WTC11 (cell line): ENCODE results near the gene GPR160. TPM values are rescaled to one million over a fixed set of nuclear protein-coding genes. Genes with fewer than 3 reads are reported as not detected.

Experiments
- ATAC-seq: fragments of 200-7000 bp; cut with Tn5 transposase; 2 replicates; pipeline ENCODE4 v1.10.0; 2021; ENCODE audit warnings: mild to moderate bottlenecking, moderate library complexity
- CTCF ChIA-PET: fragments of 300-600 bp; sonication (Branson Sonifier 250); formaldehyde crosslinking; loops from one replicate; lab custom pipeline; 2021; ENCODE audit warnings: antibody characterized with exemption; lab: Charles Lee
- POLR2A ChIA-PET: fragments of 350-600 bp; sonication (Branson Sonifier 250); formaldehyde crosslinking; loops from one replicate; lab custom pipeline; 2021; ENCODE audit warnings: antibody characterized with exemption; lab: Charles Lee
- DNase-seq: peaks from one replicate; pipeline ENCODE4 v3.0.0; 2021; ENCODE audit warnings: low spot score
- H3K27ac Mint-ChIP-seq: 2 replicates; pipeline ENCODE4 v1.8.0; 2021; ENCODE audit warnings: mixed read lengths
- H3K27me3 Mint-ChIP-seq: 2 replicates; pipeline ENCODE4 v1.8.0; 2021; ENCODE audit warnings: low read depth, mild to moderate bottlenecking, moderate library complexity, mixed read lengths
- H3K36me3 Mint-ChIP-seq: 2 replicates; pipeline ENCODE4 v1.8.0; 2021; ENCODE audit warnings: mixed read lengths
- H3K4me1 Mint-ChIP-seq: 2 replicates; pipeline ENCODE4 v1.8.0; 2022; ENCODE audit warnings: mixed read lengths
- H3K4me3 Mint-ChIP-seq: 2 replicates; pipeline ENCODE4 v1.8.0; 2021; ENCODE audit warnings: mild to moderate bottlenecking, moderate library complexity, mixed read lengths
- H3K9me3 Mint-ChIP-seq: 2 replicates; pipeline ENCODE4 v1.8.0; 2021; ENCODE audit warnings: mixed read lengths
- ESRRA ChIP-seq: sonication (generic); formaldehyde crosslinking; IDR thresholded peaks from 2 replicates; pipeline ENCODE4 v1.8.1; 2022; ENCODE audit warnings: mild to moderate bottlenecking, missing genetic modification reagents, borderline replicate concordance
- GABPB1 ChIP-seq: sonication (generic); formaldehyde crosslinking; IDR thresholded peaks from 2 replicates; pipeline ENCODE4 v1.8.1; 2023; ENCODE audit warnings: mild to moderate bottlenecking, missing genetic modification reagents
- JAZF1 ChIP-seq: fragments of 250-450 bp; sonication (Bioruptor Pico); IDR thresholded peaks from 2 replicates; pipeline ENCODE4 v1.9.0; 2021; ENCODE audit warnings: moderate library complexity, mild to moderate bottlenecking, inconsistent platforms
- MYBL2 ChIP-seq: sonication (generic); formaldehyde crosslinking; IDR thresholded peaks from 2 replicates; pipeline ENCODE4 v1.8.1; 2023; ENCODE audit warnings: mild to moderate bottlenecking, moderate library complexity, missing genetic modification reagents
- NFATC4 ChIP-seq: fragments of 250-450 bp; sonication (Bioruptor Pico); IDR thresholded peaks from 2 replicates; pipeline ENCODE4 v1.9.0; 2021; ENCODE audit warnings: mild to moderate bottlenecking
- NFE2L1 ChIP-seq: sonication (generic); formaldehyde crosslinking; IDR thresholded peaks from 2 replicates; pipeline ENCODE4 v1.8.1; 2023; ENCODE audit warnings: missing genetic modification reagents
- NR1H2 ChIP-seq: sonication (generic); formaldehyde crosslinking; IDR thresholded peaks from 2 replicates; pipeline ENCODE4 v1.9.0; 2021; ENCODE audit warnings: mild to moderate bottlenecking, moderate library complexity, missing genetic modification reagents
- SMAD4 ChIP-seq: sonication (generic); formaldehyde crosslinking; IDR thresholded peaks from 2 replicates; pipeline ENCODE4 v1.8.0; 2022; ENCODE audit warnings: mild to moderate bottlenecking, missing genetic modification reagents
- SOX15 ChIP-seq: fragments of 250-450 bp; sonication (Bioruptor Pico); IDR thresholded peaks from 2 replicates; pipeline ENCODE4 v1.9.0; 2021; ENCODE audit warnings: mild to moderate bottlenecking
- ZNF232 ChIP-seq: sonication (generic); formaldehyde crosslinking; IDR thresholded peaks from 2 replicates; pipeline ENCODE4 v1.8.0; 2022; ENCODE audit warnings: mild to moderate bottlenecking, missing genetic modification reagents
- ZNF263 ChIP-seq: sonication (generic); formaldehyde crosslinking; IDR thresholded peaks from 2 replicates; pipeline ENCODE4 v1.8.1; 2022; ENCODE audit warnings: low read depth, mild to moderate bottlenecking, moderate library complexity, missing genetic modification reagents
- ZNF281 ChIP-seq: sonication (generic); formaldehyde crosslinking; IDR thresholded peaks from 2 replicates; pipeline ENCODE4 v1.8.0; 2023; ENCODE audit warnings: mild to moderate bottlenecking, missing genetic modification reagents
- ZNF317 ChIP-seq: sonication (generic); formaldehyde crosslinking; IDR thresholded peaks from 2 replicates; pipeline ENCODE4 v1.8.1; 2023; ENCODE audit warnings: low read depth, mild to moderate bottlenecking, moderate library complexity, missing genetic modification reagents, borderline replicate concordance
- ZSCAN18 ChIP-seq: fragments of 250-450 bp; sonication (Bioruptor Pico); IDR thresholded peaks from 2 replicates; pipeline ENCODE4 v2.1.2; 2022; ENCODE audit warnings: mild to moderate bottlenecking, moderate library complexity
- total RNA-seq: library from RNA; stranded (reverse); gene quantifications from 3 replicates; pipeline ENCODE4 v1.2.3, GENCODE V29; 2021
- TF ChIP-seq, protein P1 (sequence below): sonication (generic); formaldehyde crosslinking; IDR thresholded peaks from 2 replicates; pipeline ENCODE4 v1.8.1; 2023; ENCODE audit warnings: mild to moderate bottlenecking, missing genetic modification reagents
- TF ChIP-seq, protein P2 (sequence below): fragments of 250-450 bp; sonication (Bioruptor Pico); IDR thresholded peaks from 2 replicates; pipeline ENCODE4 v1.9.0; 2021; ENCODE audit warnings: mild to moderate bottlenecking
- TF ChIP-seq, protein P3 (sequence below): sonication (generic); formaldehyde crosslinking; IDR thresholded peaks from 2 replicates; pipeline ENCODE4 v1.8.1; 2022; ENCODE audit warnings: low read depth, mild to moderate bottlenecking, moderate library complexity, missing genetic modification reagents, borderline replicate concordance
- TF ChIP-seq, protein P4 (sequence below): sonication (generic); formaldehyde crosslinking; IDR thresholded peaks from 2 replicates; pipeline ENCODE4 v1.8.1; 2023; ENCODE audit warnings: mild to moderate bottlenecking, missing genetic modification reagents, borderline replicate concordance
- TF ChIP-seq, protein P5 (sequence below): sonication (generic); formaldehyde crosslinking; IDR thresholded peaks from 2 replicates; pipeline ENCODE4 v1.8.0; 2022; ENCODE audit warnings: missing genetic modification reagents

The GPR160 gene
- total RNA-seq, 1 experiment from 2014 or later = 28.9 TPM

DNA sequence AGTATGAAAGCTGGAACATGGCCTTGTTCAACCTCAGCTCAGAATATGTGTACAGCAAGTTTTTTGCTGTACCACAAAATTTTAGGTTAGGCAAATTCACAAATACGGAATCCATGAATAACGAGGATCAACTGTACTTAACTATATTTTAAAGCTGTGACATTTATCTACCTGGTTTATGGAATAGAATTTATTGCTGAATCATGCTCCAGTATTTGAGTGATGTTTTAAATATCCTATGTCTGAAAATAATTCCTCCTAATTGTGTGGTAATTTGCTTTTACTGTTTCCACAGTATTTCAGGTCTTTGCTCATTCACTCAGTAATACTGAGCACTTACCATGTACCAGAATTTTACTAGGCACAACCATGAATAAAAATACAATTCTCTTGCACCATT, 41.7 kb upstream of the GPR160 start (continued):
- no peak for TF ChIP-seq NFE2L1 (CRISPR knock-in tag)
- TF ChIP-seq, protein P1, sequence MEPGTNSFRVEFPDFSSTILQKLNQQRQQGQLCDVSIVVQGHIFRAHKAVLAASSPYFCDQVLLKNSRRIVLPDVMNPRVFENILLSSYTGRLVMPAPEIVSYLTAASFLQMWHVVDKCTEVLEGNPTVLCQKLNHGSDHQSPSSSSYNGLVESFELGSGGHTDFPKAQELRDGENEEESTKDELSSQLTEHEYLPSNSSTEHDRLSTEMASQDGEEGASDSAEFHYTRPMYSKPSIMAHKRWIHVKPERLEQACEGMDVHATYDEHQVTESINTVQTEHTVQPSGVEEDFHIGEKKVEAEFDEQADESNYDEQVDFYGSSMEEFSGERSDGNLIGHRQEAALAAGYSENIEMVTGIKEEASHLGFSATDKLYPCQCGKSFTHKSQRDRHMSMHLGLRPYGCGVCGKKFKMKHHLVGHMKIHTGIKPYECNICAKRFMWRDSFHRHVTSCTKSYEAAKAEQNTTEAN (CRISPR knock-in tag) = no peak
- TF ChIP-seq NFATC4 = no peak
- TF ChIP-seq NR1H2 = no peak
- TF ChIP-seq JAZF1 (CRISPR knock-in tag) = no peak
- TF ChIP-seq, protein P2, sequence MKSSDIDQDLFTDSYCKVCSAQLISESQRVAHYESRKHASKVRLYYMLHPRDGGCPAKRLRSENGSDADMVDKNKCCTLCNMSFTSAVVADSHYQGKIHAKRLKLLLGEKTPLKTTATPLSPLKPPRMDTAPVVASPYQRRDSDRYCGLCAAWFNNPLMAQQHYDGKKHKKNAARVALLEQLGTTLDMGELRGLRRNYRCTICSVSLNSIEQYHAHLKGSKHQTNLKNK (CRISPR knock-in tag) = no peak
- no peak for TF ChIP-seq SOX15 (CRISPR knock-in tag)

DNA sequence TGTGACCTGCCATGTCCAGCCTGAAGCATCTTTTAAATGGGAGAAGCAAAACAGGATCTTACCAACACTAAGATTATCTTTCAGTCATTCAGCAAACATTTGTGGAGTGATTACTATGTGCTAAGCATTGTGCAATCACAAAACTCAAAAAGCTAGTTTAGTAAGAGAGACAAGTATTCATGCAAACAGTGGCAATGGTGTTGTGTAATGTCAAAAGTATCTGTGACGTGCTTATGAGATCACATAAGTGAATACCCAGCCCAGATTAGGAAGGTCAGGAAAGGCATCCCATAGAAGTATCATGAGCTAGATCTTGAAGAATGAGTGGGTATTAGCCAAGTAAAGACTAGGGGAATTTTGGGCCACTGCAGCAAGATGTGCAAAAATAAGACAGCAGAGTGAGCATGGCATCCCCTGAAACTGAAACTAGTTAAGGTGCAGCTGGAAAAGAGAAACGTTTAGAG, 39.1 kb upstream of the GPR160 start:
- H3K9me3 Mint-ChIP-seq = no peaks in the 10 kb centered on the region
- no peaks in the 10 kb centered on the region for H3K4me1 Mint-ChIP-seq
- ATAC-seq (no peak), DNase-seq (no peak)
- no peak overlapping the region for H3K27ac Mint-ChIP-seq
- H3K36me3 Mint-ChIP-seq = no peaks in the 10 kb centered on the region; the same call in 1 of the 2 replicates
- H3K4me3 Mint-ChIP-seq = no peak overlapping the region
- ChIA-PET CTCF (no interaction called here), POLR2A (no interaction called here)
- no peaks in the 10 kb centered on the region; the same call in 1 of the 2 replicates for H3K27me3 Mint-ChIP-seq
- TF ChIP-seq SMAD4 (CRISPR knock-in tag) (no peak), GABPB1 (CRISPR knock-in tag) (peak; percentile 48; the same call in 1 of the 2 replicates)

- Mint-ChIP-seq H3K36me3 (no peaks in the 10 kb centered on the region; the same call in 1 of the 2 replicates), H3K4me3 (no peak overlapping the region), H3K27me3 (no peaks in the 10 kb centered on the region; the same call in 1 of the 2 replicates), H3K4me1 (no peaks in the 10 kb centered on the region), H3K27ac (no peak overlapping the region), H3K9me3 (no peaks in the 10 kb centered on the region)
- ATAC-seq (no peak), DNase-seq (no peak)
- ChIA-PET POLR2A (no interaction called here), CTCF (no interaction called here)
- TF ChIP-seq, protein P3, sequence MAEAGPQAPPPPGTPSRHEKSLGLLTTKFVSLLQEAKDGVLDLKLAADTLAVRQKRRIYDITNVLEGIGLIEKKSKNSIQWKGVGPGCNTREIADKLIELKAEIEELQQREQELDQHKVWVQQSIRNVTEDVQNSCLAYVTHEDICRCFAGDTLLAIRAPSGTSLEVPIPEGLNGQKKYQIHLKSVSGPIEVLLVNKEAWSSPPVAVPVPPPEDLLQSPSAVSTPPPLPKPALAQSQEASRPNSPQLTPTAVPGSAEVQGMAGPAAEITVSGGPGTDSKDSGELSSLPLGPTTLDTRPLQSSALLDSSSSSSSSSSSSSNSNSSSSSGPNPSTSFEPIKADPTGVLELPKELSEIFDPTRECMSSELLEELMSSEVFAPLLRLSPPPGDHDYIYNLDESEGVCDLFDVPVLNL (CRISPR knock-in tag) = no peak
- TF ChIP-seq ZNF263 (CRISPR knock-in tag) = no peak
- no peak for TF ChIP-seq MYBL2
- no peak for TF ChIP-seq ZNF317 (CRISPR knock-in tag)
- TF ChIP-seq, protein P4, sequence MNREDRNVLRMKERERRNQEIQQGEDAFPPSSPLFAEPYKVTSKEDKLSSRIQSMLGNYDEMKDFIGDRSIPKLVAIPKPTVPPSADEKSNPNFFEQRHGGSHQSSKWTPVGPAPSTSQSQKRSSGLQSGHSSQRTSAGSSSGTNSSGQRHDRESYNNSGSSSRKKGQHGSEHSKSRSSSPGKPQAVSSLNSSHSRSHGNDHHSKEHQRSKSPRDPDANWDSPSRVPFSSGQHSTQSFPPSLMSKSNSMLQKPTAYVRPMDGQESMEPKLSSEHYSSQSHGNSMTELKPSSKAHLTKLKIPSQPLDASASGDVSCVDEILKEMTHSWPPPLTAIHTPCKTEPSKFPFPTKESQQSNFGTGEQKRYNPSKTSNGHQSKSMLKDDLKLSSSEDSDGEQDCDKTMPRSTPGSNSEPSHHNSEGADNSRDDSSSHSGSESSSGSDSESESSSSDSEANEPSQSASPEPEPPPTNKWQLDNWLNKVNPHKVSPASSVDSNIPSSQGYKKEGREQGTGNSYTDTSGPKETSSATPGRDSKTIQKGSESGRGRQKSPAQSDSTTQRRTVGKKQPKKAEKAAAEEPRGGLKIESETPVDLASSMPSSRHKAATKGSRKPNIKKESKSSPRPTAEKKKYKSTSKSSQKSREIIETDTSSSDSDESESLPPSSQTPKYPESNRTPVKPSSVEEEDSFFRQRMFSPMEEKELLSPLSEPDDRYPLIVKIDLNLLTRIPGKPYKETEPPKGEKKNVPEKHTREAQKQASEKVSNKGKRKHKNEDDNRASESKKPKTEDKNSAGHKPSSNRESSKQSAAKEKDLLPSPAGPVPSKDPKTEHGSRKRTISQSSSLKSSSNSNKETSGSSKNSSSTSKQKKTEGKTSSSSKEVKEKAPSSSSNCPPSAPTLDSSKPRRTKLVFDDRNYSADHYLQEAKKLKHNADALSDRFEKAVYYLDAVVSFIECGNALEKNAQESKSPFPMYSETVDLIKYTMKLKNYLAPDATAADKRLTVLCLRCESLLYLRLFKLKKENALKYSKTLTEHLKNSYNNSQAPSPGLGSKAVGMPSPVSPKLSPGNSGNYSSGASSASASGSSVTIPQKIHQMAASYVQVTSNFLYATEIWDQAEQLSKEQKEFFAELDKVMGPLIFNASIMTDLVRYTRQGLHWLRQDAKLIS (CRISPR knock-in tag) = no peak
- no peak for TF ChIP-seq ZNF281 (CRISPR knock-in tag)
- TF ChIP-seq ZSCAN18 (CRISPR knock-in tag) = no peak
- no peak for TF ChIP-seq ESRRA
- TF ChIP-seq, protein P5, sequence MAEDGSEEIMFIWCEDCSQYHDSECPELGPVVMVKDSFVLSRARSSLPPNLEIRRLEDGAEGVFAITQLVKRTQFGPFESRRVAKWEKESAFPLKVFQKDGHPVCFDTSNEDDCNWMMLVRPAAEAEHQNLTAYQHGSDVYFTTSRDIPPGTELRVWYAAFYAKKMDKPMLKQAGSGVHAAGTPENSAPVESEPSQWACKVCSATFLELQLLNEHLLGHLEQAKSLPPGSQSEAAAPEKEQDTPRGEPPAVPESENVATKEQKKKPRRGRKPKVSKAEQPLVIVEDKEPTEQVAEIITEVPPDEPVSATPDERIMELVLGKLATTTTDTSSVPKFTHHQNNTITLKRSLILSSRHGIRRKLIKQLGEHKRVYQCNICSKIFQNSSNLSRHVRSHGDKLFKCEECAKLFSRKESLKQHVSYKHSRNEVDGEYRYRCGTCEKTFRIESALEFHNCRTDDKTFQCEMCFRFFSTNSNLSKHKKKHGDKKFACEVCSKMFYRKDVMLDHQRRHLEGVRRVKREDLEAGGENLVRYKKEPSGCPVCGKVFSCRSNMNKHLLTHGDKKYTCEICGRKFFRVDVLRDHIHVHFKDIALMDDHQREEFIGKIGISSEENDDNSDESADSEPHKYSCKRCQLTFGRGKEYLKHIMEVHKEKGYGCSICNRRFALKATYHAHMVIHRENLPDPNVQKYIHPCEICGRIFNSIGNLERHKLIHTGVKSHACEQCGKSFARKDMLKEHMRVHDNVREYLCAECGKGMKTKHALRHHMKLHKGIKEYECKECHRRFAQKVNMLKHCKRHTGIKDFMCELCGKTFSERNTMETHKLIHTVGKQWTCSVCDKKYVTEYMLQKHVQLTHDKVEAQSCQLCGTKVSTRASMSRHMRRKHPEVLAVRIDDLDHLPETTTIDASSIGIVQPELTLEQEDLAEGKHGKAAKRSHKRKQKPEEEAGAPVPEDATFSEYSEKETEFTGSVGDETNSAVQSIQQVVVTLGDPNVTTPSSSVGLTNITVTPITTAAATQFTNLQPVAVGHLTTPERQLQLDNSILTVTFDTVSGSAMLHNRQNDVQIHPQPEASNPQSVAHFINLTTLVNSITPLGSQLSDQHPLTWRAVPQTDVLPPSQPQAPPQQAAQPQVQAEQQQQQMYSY = no peak
- TF ChIP-seq ZNF232 = no peak
These were observed 38.4 kb upstream of the GPR160 start for GRCh38 chr3:169999433-169999832.
